Hematopoietic multipotent progenitor cell treated with erythropoietin and hydrocortisone succinate and interleukin-3 and kit ligand, for 15 days (in vitro differentiated cells): ENCODE data around the gene SCAMP2.
"Not testable (repeated sequence)": the region's sequence is repeated elsewhere in the genome, so short reads cannot be mapped to it uniquely, and the experiment has no call there.

Experiments
- DNase-seq: peaks from one replicate; pipeline ENCODE4 v3.0.0-alpha.2; 2015; ENCODE audit warnings: low spot score

Gene SCAMP2

GRCh38 chr15:74890665-74890960 lies 17.4 kb upstream of the SCAMP2 start:
- DNase-seq = no peak

- peak; percentile 77 for DNase-seq
Measured at GRCh38 chr15:74889883-74890664, 16.9 kb upstream of the SCAMP2 start, which contains the start of gene MPI. MPI (plus strand) TSS chr15:74890042; CDS start chr15:74890074, 32 bp downstream.

DNA sequence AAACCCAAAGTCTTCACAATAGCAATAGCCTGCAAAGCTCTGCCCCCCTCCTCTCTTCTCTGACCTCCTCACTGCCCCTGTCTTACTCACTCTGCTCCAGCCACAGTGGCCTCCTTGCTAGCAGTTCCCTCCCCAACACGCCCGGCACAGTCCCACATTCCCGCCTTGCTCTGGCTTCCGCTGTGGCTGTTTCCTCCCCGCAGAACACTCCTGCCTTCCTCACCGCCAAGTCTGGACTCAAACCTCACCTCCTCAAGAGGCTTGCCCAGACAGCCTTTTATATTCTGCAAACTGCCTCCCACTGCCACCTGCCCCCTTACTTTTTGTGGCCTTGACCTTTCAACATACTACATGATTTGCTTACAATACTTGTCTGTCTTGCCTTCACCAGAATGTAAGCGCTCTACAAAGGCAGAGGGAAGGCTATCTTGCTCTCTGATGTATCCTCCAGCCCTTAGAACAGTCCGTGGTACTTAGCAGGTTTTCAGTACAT lies 16.3 kb upstream of the SCAMP2 start:
- no peak for DNase-seq

DNA sequence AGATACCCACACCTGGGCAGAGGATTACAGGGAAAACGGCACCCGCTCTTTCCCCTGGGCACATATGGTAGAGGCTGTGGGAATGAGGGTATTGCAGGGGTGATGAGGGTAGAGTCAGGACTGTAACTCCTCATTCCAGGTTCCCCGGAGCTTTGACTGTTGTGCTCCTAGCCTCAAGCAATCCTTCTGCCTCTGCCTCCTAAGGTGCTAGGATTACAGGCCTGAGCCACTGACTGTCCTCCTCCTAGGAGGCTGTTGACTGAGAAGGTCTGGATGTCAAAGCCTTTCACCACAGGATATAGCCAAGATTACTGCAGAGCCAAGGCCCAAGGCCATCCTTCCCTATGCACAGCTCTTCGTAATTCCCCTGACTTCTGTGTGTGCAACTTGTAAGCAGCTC lies 15.6 kb upstream of the SCAMP2 start:
- DNase-seq = no peak

- DNase-seq = not testable (repeated sequence)
Measured at GRCh38 chr15:74887537-74888193, 14.5 kb upstream of the SCAMP2 start.

GRCh38 chr15:74885461-74885860 lies 12.3 kb upstream of the SCAMP2 start:
- no peak for DNase-seq

DNA sequence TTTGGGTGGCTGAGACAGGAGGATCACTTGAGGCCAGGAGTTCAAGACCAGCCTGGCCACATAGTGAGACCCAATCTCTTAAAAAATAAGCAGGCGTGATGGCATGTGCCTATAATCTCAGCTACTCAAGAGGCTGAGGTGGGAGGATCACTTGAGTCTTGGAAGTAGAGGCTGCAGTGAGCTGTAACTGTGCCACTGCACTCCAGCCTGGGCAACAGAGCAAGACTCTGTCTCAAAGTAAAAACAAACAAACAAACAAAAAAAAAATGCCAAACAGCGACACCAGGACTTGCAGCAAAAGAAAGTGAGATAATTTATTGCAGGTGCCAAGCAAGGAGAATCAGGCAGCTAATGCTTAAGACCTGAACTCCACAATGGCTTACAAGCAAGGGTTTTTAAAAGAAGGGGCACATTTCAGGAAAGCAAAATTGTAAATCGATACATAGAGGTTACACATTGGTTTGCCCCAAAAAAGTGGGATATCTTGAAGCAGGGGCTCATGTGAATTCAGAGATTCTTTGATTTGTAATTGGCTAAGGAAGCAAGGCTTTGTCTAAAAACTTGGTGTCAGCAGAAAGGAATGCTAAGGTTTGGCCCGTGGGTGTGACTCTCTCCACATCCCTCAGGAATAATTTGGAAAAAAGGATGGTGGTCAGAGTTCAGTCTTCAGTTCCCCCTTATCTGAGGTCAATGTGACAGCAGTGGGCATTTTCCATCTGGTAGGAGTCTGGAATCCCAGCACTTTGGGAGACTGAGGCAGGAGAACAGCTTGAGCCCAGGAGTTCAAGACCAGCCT lies 11.5 kb upstream of the SCAMP2 start:
- no peak for DNase-seq

GRCh38 chr15:74882528-74882927 lies 9.4 kb upstream of the SCAMP2 start:
- no peak for DNase-seq

GRCh38 chr15:74878273-74878672 lies 5.1 kb upstream of the SCAMP2 start:
- DNase-seq = no peak

- no peak for DNase-seq
Measured at GRCh38 chr15:74873756-74874424, 725 bp upstream of the SCAMP2 start.

DNA sequence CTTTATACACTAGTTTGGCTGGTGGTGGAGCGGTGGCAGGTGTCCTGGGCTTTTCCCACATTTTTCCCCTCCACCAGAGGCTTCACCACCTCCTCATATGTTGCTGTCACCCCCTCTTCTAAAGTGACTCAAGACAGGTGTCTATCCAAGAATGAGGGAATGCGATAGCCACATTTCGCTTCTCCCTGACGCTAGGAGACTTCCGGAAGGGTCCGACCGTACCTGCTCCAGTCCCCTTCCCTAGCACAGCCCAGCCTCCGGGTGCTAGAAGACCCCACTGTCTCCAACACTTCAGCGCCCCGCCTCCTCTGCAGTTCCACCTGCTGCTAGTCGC lies 496 bp downstream of the SCAMP2 start:
- no peak for DNase-seq

DNA sequence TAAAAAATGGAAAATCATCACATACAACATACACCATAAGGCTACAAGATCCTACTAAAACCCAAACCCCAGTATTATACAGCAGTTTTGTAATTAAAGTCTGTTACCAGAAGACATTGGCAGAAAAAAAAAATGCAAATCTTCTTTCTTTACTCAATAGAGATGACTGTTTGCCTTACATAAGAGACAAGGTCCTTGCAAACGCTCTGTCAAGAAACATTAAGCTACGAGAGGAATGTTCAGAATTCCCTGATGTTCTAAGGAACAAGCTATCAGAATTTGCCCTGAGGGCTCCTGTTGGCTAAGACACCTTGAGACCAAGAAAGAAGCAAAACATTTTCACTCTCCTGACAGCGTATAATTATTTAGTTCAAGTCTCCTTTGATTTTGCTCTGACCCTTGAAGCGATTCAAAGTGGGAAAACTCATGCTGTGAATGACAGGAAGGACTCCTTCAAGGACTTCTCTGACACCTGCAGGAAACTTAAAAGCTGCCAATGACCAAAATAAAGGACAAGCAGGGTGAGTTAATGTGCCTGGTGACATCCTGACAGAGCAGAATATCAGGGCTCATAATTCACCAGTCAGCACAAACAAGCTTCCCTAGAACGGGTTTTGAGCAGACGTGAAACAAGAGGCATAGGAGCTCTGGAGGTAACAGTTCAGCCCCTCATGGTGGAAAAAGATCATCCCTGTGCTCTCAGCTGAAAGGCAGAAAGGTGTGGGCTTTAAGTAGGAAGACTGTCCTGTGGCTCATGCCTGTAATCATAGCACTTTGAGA lies 2.5 kb downstream of the SCAMP2 start:
- DNase-seq = no peak

GRCh38 chr15:74869726-74870407 lies 3.3 kb downstream of the SCAMP2 start:
- DNase-seq = peak; percentile 27

GRCh38 chr15:74869372-74869725 lies 3.8 kb downstream of the SCAMP2 start:
- DNase-seq = no peak

- no peak for DNase-seq
Measured at GRCh38 chr15:74868059-74868458, 5.1 kb downstream of the SCAMP2 start.

- DNase-seq = no peak
Measured at GRCh38 chr15:74867466-74868038, 5.6 kb downstream of the SCAMP2 start.

DNA sequence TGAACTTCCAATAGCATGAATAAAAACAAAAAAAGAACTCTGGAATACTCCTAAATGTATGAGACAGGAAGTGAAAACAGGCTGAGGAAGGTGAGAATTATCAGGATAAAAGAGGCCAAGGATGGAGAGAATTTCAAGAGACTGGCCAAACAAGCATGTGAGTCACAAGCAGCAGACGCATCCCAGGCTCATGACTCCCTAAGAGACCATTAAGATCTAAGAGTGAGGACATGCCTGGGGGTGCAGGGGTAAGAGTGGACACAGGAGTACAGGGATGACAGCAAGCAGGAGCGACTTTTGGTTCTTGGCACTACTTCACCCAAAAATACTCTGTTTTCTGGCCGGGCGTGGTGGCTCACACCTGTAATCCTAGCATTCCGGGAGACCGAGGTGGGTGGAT lies 7.1 kb downstream of the SCAMP2 start:
- DNase-seq = no peak

DNA sequence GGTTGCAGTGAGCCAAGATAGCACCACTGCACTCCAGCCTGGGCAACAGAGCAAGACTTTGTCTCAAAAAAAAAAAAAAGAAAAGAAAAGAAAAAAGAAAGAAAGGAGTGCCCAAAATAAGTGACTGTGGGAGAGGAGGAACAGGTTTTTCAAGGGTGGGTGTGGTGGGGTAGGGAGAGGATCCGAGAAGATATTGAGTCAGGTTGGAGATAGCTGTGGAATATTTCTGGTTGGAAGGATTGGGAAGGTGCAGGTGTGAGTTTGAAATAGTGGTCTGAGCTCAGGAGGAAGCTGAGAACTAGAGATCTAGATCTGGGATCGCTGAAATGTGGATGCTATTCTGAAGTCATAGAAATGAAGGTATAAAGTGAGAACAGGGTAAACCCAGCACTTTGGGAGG lies 7.8 kb downstream of the SCAMP2 start:
- DNase-seq = no peak

GRCh38 chr15:74864296-74864695 lies 8.9 kb downstream of the SCAMP2 start:
- DNase-seq = no peak

- no peak for DNase-seq
Measured at GRCh38 chr15:74863239-74864056, 9.7 kb downstream of the SCAMP2 start.
